ENCODE data around the gene PDZD7.

PDZD7 gene

DNA sequence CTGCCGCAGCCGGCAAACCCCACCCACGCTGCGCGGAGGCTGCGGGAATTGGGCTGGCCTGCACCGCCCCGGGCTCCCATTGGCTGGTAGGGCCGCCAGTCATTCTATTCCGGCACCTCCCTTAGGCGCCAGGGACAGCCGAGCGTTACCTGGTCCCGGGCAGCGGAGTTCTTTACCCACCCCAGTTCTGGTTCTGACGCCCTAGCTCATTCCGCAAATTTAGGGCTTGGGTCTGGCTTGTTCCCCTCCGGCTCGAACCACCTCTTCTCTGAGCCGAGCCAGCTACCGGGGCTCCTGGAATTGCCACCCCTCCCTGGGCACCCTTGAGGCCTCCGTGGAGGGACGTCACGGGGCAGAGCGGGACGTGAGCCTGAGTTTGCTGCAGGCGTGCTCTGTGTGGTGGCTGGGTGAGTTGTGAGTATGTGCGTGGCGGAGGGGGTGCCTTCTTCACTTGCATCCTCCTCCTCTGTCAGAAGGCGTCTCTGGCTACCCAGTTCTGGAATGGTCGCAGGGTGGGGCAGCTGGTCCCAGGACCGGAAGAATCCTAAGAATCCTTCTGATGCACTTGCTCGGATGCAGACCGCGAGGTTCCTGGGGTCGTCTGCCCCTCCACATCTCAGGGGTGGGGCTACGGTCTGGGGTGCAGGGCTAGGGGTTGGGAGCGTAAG is at the start of gene PDZD7, which contains the start of gene SFXN3:
PDZD7 (minus strand) TSS at position 2 of the 668 bp plus-strand sequence. CDS start 910 bp downstream, outside the sequence.
SFXN3 (plus strand) TSS at position 107 of the 668 bp plus-strand sequence. CDS start 3,461 bp downstream, outside the sequence.
- DNase-seq (ENCODE audit: low read depth in 2 of 2) = peak; percentile 93 to 94

DNA sequence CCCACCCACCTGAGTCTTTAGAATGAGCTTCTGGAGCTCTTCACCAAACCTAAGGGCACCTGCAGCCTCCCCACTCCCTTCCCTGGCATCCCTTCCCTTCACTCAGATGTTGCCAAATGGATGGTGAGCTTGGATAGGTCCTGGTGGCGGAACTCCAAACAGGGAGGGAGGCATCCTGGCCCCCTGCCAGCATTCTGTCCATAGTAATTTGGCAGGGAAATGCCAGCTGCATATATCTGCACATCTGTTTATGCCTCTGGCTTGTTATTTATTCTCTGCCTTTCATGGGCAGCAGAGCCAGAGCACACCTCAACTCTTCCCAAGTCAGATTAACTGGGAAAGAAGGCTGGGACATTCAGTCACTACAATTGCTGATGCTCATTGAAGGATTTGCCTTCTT is 48.9 kb upstream of the PDZD7 start:
- DNase-seq (ENCODE audit: low read depth in 2 of 2) = no peak

DNA sequence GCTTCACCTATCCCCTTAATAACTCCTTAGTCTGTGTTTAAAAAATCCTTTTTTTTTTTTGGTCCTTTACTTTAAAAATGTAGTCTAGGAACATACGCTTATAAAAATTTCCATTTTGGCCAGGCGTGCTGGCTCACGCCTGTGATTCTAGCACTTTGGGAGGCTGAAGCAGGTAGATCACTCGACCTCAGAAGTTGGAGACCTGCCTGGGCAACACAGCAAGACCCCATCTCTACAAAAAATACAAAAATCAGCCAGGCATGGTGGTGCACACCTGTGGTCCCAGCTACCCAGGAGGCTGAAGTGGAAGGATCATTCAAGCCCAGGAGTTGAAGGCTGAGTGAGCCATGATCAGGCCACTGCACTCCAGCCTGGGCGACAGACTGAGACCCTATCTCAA is 45.7 kb upstream of the PDZD7 start:
- DNase-seq (ENCODE audit: low read depth in 2 of 2) = no peak

DNA sequence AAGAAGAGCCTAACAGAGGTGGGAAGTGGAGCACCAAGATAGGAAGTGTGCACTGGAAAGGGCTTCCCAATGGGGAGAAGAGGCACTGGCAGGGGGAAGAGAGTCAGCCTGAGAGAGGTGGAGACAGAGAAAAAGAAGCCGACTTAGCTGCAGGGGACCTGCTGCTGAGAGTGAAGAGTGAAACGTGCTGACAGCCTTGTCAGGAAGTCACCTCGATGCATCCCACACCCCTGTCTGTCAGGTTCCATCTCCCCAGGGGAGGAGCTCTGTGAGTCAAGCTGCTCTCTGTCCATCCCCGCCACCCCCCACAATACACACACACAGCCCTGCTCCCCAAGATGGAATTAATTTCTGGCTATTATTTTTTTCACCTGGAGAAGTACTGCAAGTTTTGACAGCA is 44.8 kb upstream of the PDZD7 start:
- DNase-seq (ENCODE audit: low read depth in 2 of 2) = no peak

DNA sequence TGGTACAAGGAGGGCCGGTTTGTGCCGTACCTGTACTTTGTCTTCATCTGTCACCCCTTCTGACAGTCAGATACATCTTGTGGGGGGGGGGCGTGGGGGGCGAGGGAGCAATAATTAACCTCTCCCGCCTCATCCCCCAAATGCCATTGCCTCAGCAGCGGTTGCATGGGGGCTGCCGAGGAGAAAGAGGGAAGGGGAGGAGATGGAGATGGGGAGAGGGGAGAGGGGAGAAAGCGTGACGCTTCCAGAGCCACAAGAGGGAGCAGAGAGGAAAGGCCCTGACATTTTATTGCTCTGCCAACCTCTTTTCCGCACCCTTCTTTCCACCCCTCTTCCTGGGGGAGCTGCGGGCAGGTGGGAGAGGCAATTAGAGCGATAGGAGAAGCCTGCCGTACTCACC is 42.7 kb upstream of the PDZD7 start:
- no peak for DNase-seq (ENCODE audit: low read depth in 2 of 2)

DNA sequence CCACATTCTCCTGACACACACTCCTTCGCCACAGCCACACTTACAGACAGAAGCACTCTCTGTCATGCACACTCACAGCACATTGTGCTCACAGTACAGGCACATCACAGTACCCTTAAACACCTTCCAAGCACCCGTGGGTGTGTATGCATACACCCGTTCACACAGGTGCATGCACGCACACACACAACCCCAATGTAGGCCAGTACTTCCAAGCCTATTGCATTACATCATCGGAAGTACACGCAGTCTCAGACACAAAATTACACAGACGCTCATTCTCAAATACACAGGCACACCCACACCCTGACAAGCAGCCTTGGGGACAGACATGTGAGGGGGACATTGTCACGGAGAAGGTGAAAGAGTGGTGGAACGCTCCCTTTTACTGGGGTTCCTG is 42.0 kb upstream of the PDZD7 start:
- DNase-seq (ENCODE audit: low read depth in 2 of 2) = no peak

DNA sequence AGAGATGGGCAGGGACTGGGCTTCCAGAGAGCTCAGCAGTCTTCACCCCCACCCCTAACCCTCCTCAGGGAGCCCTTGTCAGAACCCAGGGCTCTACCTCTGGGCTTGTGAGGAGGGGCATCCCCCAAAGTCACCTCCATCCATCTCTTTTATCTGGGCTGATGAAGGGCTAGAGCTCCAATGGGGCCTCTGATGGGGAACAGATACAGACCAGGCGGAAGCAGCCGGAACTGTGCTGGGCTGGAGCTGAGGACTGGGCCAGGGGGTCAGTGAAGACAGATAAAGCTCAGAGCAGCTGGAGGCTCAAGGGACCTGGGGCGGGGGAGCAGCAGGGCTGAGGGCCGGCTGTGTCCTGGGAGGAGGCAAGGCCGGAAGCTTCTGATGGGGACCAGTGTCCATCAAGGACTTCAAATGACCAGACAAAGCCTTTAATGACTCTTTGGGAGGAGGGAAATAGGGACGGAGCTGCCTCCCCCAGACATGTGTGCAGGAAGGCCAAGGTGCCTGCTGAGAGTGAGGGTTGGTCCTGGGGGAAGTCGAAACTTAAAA is 41.0 kb upstream of the PDZD7 start:
- DNase-seq (ENCODE audit: low read depth in 2 of 2) = no peak

DNA sequence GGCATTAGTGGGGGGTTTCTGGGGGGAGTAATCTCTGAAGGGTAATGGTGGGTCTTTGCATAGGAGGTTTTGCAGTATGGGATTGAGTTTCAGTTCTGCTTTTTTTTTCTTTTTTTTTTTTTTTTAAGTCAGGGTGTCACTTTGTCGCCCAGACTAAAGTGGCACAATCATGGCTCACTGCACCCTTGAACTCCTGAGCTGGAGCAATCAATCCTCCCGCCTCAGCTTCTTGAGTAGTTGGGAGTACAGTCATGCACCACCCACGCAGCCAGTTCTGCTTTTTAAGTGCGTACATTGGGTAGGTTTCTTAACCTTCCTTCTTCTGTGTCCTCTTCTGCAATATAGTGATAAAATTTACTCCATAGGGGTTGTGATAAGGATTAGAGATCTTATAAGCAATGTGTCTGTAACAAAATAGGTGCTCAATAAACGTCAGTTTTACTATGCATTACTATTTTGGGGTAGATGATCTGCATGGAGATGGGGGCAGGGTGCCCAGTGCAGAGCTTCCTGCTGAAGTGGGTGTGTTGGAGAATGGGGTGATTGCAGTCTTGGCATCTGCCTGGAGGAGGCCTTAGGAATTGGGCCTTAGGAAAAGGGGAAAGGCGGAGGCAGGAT is 40.4 kb upstream of the PDZD7 start:
- DNase-seq (ENCODE audit: low read depth in 2 of 2) = no peak

DNA sequence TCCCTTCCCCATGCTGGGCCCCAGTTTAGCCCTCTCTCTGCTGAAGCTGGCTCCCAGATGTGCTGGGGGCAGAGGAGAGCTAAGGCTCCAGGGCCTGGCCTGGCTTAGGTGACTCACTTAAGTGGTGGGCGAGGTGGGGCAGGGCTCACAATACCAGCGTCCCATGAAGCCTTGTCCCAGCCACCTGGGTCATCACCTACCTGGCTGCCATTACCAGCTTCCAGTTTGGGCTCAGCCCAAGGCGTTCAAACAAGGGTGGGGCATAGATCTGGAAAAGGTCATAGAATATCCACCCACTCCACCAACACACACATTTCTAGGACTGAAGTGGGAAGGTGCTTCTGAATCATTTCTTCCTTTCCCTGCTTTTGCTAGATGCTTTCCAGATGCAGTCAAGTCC is 39.2 kb upstream of the PDZD7 start:
- DNase-seq (ENCODE audit: low read depth in 2 of 2) = no peak

DNA sequence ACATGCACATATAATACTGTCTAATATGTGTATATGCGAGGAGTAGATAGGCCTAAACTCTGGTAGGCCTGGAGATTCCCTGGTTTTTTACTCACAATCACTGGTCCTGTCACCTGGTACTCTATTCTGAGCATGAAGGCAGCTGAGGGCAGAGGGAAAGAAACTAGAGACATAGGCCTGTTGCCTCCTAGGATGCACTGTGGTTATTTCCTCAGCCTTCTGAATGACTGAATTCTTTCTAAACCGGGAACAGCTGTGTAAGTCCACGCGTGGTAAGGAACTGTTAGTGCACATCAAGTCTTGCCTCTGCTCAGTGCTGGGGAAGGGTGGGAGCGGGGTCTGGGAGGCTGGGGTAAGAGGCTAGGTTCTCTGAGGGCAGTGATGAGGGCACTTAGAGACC is 38.5 kb upstream of the PDZD7 start:
- no peak for DNase-seq (ENCODE audit: low read depth in 2 of 2)

DNA sequence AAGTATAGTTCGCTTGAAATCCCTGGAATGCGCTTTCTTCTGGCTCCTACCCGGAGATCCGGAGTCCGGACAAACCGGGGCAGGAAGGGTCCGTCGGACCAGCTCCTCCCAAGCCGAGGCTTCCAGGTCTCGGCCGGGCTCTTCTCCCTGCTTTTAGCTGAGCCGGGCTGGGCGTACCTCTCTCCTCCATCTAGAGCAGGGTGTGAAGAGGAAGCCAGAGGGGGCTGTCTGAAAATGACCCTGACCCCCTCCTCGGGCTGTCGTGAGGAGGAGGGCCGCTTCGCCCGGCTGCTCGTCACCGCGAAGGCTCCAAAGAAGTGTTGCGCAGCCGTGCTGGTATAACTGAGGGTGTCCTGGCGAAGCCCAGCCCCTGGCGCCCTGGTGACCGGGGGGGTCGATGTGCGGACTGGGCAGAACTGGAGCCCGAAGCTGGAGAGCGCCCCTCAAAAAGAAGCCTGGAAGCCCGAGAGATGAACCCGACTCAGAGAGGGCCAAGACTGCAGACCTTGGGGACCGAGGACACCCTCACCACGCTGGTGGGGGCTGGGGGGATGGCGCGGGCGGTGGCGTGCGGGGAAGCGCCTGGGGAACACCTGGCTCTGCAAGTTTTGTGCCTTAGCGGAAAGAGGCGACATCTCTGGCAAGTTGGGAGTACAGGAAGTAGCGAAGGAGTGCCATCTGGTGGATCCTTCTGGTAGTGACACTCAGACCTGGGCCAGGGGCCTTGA is 36.6 kb upstream of the PDZD7 start:
- DNase-seq (ENCODE audit: low read depth in 2 of 2) = peak; percentile 47 to 61

DNA sequence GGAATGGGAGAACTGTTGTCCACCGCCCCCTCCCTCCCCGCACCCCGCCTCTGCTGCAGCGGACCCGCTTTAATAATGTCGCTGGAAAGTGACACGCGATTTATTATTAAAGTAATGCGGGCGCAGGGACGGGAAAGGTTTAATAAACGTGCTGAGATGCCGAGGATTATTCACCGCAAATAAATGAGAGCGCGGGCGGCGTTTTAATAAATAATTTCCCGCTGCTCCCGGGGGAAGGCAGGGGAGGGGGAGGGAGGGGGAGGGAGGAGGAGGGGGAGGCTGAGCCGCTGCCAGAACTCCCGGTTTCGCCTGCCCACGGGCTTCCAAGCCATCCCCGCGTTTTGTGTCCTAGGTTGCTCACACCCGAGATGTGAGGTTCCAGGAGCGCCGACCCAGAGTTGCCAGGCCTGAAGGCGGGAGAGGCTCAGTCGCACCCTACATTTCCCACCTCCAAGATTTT is 36.0 kb upstream of the PDZD7 start:
- DNase-seq (ENCODE audit: low read depth in 2 of 2) = no peak

DNA sequence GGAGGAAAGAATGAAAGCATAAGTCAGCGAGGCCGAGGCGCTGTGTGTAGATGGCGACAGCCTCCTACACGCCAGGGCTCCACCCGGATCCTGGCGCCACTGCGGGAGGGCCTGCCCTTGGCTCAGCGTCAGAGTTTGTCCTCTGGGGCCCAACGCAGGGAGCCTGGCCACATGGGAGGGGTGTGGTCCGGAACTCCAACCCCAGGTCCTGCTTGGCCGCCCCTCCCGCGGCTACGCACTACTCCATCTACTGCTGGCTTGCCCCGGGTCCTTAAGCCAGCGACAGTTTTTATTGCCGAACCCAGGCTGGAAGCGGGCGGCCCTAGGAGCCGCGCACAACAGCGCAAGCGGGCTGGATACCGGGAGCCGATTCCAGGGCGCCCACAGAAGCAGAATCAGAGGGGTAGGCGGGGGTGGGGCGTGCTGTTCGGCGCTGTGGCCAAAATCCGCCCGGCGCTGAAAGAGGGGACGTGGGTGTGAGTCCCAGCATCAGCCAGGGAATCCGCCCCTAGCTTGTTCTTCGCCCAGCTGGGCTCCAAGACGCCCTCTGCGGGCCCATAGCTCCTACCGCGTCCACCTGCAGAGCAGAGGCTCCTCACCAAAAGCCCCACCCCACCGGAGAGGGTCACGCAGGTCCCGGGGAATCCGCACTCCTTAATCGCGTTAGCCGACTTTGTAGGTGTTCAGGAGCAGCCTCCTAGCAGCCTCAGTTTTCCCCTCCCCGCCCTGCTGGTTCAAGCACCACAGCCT is 35.4 kb upstream of the PDZD7 start:
- DNase-seq (ENCODE audit: low read depth in 2 of 2) = no peak

DNA sequence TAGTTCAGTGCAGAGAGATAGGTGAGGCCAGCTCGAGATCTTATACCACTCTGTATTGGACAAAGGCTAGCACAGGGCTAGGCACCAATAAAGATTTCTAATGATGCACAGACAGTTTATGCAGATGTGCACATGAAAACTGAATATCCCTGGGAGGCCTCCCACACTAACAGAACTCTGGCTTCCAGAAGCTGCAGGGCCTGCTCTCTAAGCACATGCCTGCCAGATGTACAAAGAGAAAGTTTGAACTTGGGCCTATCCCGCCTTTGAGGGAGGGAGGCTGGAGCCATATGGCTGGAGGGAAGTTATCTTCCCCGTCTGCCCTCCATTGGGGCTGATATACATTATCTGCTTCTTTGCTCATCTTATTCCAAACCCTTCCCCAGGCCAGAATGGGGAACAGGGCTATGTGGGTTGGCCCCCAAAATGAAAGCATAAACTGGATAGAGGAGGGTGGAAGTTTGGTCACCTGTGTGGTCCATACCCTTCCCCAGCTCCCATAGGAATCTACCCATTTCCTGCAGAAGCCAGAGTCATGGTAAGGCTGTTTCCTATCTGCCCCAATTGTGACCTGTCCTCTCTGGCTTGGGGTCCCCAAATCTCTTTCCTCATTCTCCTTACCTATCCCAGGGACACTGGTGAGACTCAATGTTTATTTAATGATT is 34.7 kb upstream of the PDZD7 start:
- DNase-seq (ENCODE audit: low read depth in 2 of 2) = no peak

DNA sequence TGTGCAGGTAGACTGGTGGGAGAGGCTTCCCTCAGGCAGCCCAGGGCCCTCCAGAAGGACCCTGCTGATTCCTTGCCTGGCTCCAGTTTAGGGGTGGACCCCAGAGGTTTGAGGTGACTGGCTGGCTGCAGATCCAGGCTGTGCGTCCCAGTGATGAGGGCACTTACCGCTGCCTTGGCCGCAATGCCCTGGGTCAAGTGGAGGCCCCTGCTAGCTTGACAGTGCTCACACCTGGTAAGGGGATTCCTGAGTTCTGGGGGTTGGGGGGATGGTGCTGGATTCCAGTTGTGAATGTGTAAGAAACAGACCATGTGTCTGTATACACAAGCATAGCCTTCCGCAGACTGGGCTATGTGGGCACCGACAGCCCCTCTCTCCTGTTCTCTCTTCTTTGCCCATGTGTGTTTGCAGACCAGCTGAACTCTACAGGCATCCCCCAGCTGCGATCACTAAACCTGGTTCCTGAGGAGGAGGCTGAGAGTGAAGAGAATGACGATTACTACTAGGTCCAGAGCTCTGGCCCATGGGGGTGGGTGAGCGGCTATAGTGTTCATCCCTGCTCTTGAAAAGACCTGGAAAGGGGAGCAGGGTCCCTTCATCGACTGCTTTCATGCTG is 33.6 kb upstream of the PDZD7 start:
- no peak for DNase-seq (ENCODE audit: low read depth in 2 of 2)

DNA sequence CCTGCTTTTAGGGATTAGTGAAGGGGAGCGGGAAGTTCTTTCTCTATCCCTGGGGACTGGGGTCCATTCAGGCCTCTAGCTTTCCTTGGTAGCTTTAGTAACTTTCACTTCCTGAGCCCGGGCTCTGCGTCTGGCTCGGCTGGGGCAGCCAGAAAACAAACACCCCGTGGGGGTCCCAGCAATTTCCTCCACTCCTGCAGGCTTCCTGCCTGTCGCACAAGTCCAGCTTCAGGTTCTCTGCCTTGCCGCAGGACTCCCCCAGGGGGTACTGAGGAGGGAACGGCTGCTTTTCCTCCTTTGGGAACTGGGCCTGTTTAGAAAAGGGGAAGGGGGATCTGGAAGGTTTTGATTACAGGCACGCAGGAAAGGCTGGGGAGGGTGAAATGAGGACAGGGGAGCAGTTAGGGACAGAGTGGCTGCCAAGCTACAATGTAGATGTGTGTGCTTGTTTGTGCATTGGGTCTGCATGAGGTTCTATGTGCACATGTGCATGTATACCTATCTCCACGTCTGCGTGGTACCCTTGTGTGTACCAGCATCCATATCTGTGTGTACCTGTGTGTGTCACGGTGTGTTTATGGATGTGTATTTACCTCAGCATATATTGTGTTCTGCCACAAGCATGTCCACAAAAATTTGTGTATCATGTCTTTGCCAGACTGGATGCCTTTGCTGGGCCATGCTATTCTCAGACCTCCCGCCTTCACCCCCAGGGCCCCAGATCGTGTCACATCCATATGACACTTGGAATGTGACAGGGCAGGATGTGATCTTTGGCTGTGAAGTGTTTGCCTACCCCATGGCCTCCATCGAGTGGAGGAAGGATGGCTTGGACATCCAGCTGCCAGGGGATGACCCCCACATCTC is 32.9 kb upstream of the PDZD7 start:
- no peak for DNase-seq (ENCODE audit: low read depth in 2 of 2)

DNA sequence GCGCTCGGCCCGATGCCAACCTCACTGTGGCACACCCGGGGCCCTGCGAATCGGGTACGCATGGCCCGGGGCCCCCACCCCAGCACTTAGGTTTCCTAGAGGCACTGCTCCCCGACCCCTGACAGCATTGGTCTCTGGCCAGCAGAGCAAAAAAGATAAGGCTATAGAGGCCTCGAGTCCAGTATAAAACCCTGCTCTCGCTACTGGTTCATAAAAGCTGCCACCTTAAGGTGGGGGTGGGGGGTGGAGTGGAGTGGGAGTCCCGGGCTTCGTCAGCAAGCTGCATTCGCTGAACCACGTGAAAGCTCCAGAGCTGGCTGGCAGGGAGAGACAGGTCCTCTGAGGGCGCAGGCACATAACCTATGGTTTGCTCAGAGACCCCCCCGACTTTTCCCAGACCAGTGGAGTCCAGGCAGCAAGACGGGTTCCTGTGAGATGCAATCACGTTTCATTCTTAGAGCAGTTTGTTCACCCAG is 32.2 kb upstream of the PDZD7 start:
- DNase-seq (ENCODE audit: low read depth in 2 of 2) = no peak

DNA sequence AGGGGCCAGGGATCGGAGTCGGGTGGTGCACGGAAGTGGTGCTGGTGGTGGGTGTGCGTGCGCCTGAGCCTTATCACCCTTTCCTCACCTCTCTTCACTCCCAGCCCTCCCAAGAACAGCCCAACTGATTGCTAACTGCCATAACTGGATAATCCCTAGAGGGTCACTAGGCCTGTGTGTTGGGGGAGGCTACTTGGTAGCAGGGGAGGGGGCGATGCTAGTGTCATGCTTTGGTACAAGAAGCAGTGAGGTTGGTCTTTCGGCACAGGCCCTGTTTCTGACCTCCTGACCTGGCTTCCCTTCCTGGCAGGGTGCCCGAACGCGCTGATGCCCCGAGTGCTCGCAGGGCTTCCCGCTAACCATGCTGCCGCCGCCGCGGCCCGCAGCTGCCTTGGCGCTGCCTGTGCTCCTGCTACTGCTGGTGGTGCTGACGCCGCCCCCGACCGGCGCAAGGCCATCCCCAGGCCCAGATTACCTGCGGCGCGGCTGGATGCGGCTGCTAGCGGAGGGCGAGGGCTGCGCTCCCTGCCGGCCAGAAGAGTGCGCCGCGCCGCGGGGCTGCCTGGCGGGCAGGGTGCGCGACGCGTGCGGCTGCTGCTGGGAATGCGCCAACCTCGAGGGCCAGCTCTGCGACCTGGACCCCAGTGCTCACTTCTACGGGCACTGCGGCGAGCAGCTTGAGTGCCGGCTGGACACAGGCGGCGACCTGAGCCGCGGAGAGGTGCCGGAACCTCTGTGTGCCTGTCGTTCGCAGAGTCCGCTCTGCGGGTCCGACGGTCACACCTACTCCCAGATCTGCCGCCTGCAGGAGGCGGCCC is 31.5 kb upstream of the PDZD7 start:
- DNase-seq (ENCODE audit: low read depth in 2 of 2) = no peak

Measured in stimulated activated CD8-positive, alpha-beta memory T cell treated with anti-CD3 and anti-CD28 coated beads, Interleukin-7, amount 100 ng/mL, for 1 hour (primary cell).